Osteoblast (primary cell): Measurements from ENCODE around the gene NEMP2. TPM values are rescaled to one million over a fixed set of nuclear protein-coding genes. Genes with fewer than 3 reads are reported as not detected.

ENCODE experiments used
- DNase-seq: peaks from one replicate; pipeline ENCODE4 v3.0.0; 2011; ENCODE audit warnings: low spot score, mixed read lengths; ENCODE audit not compliant: insufficient read length; ENCODE audit errors: missing footprints
- H2AFZ ChIP-seq: 2 replicates; pipeline ENCODE4 v1.6.0; 2011; ENCODE audit warnings: mild to moderate bottlenecking, low read length
- H3K27ac ChIP-seq: 2 replicates; pipeline ENCODE4 v1.5.1; 2011; ENCODE audit warnings: mild to moderate bottlenecking, low read depth, low read length, moderate library complexity
- H3K27me3 ChIP-seq: 2 replicates; pipeline ENCODE4 v1.6.0; 2012; ENCODE audit warnings: mild to moderate bottlenecking, control low read depth, inconsistent platforms, low read length, moderate library complexity; ENCODE audit not compliant: insufficient read depth
- H3K36me3 ChIP-seq: 2 replicates; pipeline ENCODE4 v1.5.1; 2011; ENCODE audit warnings: mild to moderate bottlenecking, low read length, control low read depth, moderate library complexity; ENCODE audit not compliant: insufficient read depth
- H3K4me1 ChIP-seq: 2 replicates; pipeline ENCODE4 v1.5.1; 2011; ENCODE audit warnings: mild to moderate bottlenecking, low read length, control low read depth, moderate library complexity; ENCODE audit not compliant: insufficient read depth
- H3K4me2 ChIP-seq: 2 replicates; pipeline ENCODE4 v1.6.0; 2011; ENCODE audit warnings: mild to moderate bottlenecking, low read length; ENCODE audit not compliant: insufficient read depth
- H3K4me3 ChIP-seq: fragments of 200-600 bp; sonication (generic); 3 replicates; pipeline ENCODE4 v1.5.1; 2012; ENCODE audit warnings: mild to moderate bottlenecking, low read length, inconsistent platforms; ENCODE audit not compliant: insufficient read depth
- H3K79me2 ChIP-seq: 2 replicates; pipeline ENCODE4 v1.6.0; 2012; ENCODE audit warnings: mild to moderate bottlenecking, low read length, control low read depth, inconsistent platforms; ENCODE audit not compliant: insufficient read depth
- H3K9me3 ChIP-seq: 2 replicates; pipeline ENCODE4 v1.5.1; 2011; ENCODE audit warnings: low read depth, low read length, control low read depth
- H4K20me1 ChIP-seq: 2 replicates; pipeline ENCODE4 v1.6.0; 2012; ENCODE audit warnings: mild to moderate bottlenecking, low read length, control low read depth; ENCODE audit not compliant: insufficient read depth
- total RNA-seq: library from RNA; depleted of rRNA; stranded (reverse); fragments of >200 nt; gene quantifications from 2 replicates; pipeline ENCODE4 v1.2.3, GENCODE V29; 2012
- TF ChIP-seq, protein P1 (sequence below): IDR thresholded peaks from 2 replicates; pipeline ENCODE4 v1.5.1; 2011; ENCODE audit warnings: mild to moderate bottlenecking, low read depth, low read length, moderate library complexity; ENCODE audit errors: extremely low read depth

The NEMP2 gene
- total RNA-seq, 1 donor, result 4.7 TPM

DNA sequence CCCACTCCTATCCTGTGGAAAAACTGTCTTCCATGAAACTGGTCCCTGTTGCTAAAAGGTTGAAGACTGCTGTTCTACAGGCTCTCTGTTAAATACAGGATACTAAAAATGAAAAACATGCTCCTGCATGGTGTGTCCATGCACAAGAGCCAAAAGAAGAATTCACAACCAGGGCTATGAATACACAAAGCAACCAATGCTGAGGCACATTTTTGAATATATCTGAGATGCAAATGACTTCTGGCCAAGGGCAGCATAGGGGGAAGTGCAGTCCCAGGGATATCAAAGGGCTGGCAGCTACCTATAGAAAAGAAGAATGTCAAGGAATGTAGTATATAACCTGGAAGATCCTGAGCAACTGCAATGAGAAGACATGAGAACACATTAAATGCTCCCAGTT is 6.6 kb downstream of the NEMP2 start:
- Histone ChIP-seq H3K4me3 (no peak overlapping the region), H2AFZ (no peak overlapping the region), H3K4me2 (no peak overlapping the region), H3K79me2 (no peaks in the 10 kb centered on the region), H3K36me3 (no peaks in the 10 kb centered on the region), H3K27ac (no peak overlapping the region), H3K4me1 (peaks cover 18% of the 10 kb centered on the region), H4K20me1 (no peaks in the 10 kb centered on the region), H3K27me3 (no peaks in the 10 kb centered on the region), H3K9me3 (no peaks in the 10 kb centered on the region)
- DNase-seq, result no peak
- TF ChIP-seq, protein P1, sequence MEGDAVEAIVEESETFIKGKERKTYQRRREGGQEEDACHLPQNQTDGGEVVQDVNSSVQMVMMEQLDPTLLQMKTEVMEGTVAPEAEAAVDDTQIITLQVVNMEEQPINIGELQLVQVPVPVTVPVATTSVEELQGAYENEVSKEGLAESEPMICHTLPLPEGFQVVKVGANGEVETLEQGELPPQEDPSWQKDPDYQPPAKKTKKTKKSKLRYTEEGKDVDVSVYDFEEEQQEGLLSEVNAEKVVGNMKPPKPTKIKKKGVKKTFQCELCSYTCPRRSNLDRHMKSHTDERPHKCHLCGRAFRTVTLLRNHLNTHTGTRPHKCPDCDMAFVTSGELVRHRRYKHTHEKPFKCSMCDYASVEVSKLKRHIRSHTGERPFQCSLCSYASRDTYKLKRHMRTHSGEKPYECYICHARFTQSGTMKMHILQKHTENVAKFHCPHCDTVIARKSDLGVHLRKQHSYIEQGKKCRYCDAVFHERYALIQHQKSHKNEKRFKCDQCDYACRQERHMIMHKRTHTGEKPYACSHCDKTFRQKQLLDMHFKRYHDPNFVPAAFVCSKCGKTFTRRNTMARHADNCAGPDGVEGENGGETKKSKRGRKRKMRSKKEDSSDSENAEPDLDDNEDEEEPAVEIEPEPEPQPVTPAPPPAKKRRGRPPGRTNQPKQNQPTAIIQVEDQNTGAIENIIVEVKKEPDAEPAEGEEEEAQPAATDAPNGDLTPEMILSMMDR, result no peak

DNA sequence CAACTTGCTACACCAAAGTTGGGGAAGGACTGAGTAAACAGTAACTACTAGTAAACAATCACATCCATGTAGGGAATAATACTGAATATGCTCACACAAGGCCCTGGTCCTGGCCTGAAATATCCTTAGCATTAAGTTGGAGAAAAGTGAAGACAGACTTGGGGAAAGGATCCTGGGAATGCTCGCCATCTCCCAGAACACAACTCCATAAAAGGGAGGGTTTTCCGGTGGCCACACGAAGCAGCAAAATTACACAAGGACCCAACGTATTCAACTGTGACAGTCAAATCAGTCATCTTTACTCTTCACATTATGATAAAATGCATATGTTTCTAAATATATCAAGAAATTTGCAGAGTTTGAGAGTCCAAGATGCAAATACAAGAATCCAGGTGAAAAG is 7.3 kb downstream of the NEMP2 start:
- H3K27me3 ChIP-seq, result no peaks in the 10 kb centered on the region
- H2AFZ ChIP-seq, result no peak overlapping the region
- no peaks in the 10 kb centered on the region for H3K9me3 ChIP-seq
- TF ChIP-seq, protein P1, result no peak
- no peak for DNase-seq
- no peaks in the 10 kb centered on the region for H3K79me2 ChIP-seq
- peaks cover 18% of the 10 kb centered on the region for H3K4me1 ChIP-seq
- no peaks in the 10 kb centered on the region for H3K36me3 ChIP-seq
- H3K4me2 ChIP-seq, result no peak overlapping the region
- no peaks in the 10 kb centered on the region for H4K20me1 ChIP-seq
- H3K27ac ChIP-seq, result no peak overlapping the region
- no peak overlapping the region for H3K4me3 ChIP-seq

DNA sequence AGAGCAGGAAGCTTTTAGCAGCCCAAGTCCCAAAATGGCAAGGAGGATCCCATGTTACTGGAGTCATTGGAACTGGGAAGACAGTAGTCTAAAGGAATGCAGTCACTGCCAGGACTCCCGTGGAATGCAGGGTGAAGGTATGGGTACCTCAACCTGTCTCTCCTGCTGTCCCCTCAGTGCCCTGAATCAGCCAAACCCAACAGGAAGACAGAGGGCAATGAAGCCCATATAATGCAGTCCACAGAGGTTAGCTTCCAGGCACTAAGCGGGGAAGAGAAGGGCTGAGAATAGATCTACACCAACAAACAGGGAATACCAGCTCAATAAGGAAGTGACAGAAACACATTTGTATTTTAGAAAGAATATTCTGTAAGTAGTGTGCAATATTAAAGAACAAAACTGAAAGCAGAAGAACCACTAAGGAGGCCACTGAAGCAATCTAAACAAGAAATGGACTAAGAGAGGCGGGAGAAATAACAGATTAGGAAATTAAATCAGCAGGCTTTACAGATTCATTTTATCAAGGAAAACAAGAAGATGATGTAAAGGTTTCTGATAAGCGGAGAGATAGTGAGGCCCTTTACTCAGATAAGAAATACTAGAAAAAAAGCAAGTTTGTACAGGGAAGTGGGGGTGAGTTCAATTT is 8.3 kb downstream of the NEMP2 start:
- Histone ChIP-seq H3K36me3 (no peaks in the 10 kb centered on the region), H3K27ac (no peak overlapping the region), H3K4me2 (no peak overlapping the region), H3K4me1 (peaks cover 18% of the 10 kb centered on the region), H3K4me3 (no peak overlapping the region), H3K9me3 (no peaks in the 10 kb centered on the region), H2AFZ (no peak overlapping the region), H4K20me1 (no peaks in the 10 kb centered on the region), H3K79me2 (no peaks in the 10 kb centered on the region), H3K27me3 (no peaks in the 10 kb centered on the region)
- TF ChIP-seq, protein P1, result no peak
- no peak for DNase-seq

DNA sequence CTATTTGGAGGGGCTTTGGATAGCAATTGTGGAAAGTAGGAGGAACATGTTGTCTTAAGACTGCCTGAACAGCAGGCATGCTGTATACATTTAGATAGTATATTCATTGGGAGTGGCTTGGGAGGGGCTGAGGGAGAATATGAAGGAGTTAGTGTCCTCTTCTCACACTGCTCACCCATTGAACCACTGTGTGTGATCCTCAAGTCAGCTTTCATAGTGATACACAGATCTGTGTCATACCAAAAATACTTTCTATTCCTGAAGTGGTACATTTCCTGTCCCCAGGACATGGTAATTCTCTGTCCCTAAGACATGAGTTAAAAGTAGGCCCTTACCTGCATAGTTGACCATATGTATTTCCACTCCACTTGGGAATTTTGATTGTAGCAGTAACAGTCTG is 9.6 kb downstream of the NEMP2 start:
- Histone ChIP-seq H3K4me1 (peaks cover 5% of the 10 kb centered on the region), H3K9me3 (no peaks in the 10 kb centered on the region), H3K36me3 (no peaks in the 10 kb centered on the region), H3K79me2 (no peaks in the 10 kb centered on the region), H3K27ac (no peak overlapping the region), H2AFZ (no peak overlapping the region), H3K4me3 (no peak overlapping the region), H3K27me3 (no peaks in the 10 kb centered on the region), H4K20me1 (no peaks in the 10 kb centered on the region), H3K4me2 (no peak overlapping the region)
- TF ChIP-seq, protein P1, result no peak
- no peak for DNase-seq
